ENCODE results near the gene ARHGEF3. TPM values are rescaled to one million over a fixed set of nuclear protein-coding genes. Genes with fewer than 3 reads are reported as not detected.
A peak's percentile ranks its signal among the peaks of the same experiment; 100 is the strongest.

ARHGEF3 gene
- total RNA-seq, 1 donor from 2014 or later = 12.1 TPM

DNA sequence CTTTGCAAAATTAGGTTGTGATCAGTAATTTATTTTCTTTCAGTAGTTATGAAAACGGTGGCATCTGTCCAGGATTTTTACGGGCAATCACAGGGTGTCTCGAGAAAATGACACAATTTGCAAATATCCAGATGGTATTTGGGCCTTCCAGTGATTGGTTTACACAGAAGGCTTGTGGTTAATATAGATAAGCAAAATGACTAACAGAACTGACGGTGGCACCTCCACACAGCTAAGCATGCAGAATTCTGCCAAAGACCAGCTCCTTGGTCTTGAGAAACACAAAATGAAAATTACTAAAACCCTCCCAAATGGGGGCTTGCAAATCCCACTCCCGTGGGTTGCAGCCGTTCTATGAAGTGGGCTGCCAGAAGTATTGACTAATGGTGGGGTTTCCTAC lies 5.5 kb downstream of the ARHGEF3 start:
- DNase-seq (ENCODE audit: low read depth) (peak; percentile 37), FAIRE-seq (no peak)
- H3K4me3 ChIP-seq (ENCODE audit: low read depth, low read length) = no peak overlapping the region
- TF ChIP-seq CTCF (IDR thresholded peaks at IDR 0.05; ENCODE audit: insufficient read depth, low read length, severe bottlenecking) = no peak
- H3K27me3 ChIP-seq (ENCODE audit: control insufficient read depth, insufficient read depth, low read length) = no peaks in the 10 kb centered on the region
- no peaks in the 10 kb centered on the region for H3K36me3 ChIP-seq (ENCODE audit: control insufficient read depth, insufficient read depth, low read length)

GRCh38 chr3:56795829-56796185 lies 5.9 kb downstream of the ARHGEF3 start:
- no peak for DNase-seq (ENCODE audit: low read depth)
- H3K4me3 ChIP-seq (ENCODE audit: low read depth, low read length) = no peak overlapping the region
- H3K36me3 ChIP-seq (ENCODE audit: control insufficient read depth, insufficient read depth, low read length) = no peaks in the 10 kb centered on the region
- no peaks in the 10 kb centered on the region for H3K27me3 ChIP-seq (ENCODE audit: control insufficient read depth, insufficient read depth, low read length)
- FAIRE-seq = no peak
- TF ChIP-seq CTCF (IDR thresholded peaks at IDR 0.05; ENCODE audit: insufficient read depth, low read length, severe bottlenecking) = no peak

GRCh38 chr3:56795097-56795828 lies 6.5 kb downstream of the ARHGEF3 start:
- DNase-seq (ENCODE audit: low read depth) (peak; percentile 58), FAIRE-seq (peak; percentile 47)
- H3K27me3 ChIP-seq (ENCODE audit: control insufficient read depth, insufficient read depth, low read length) = no peaks in the 10 kb centered on the region
- no peak for TF ChIP-seq CTCF (IDR thresholded peaks at IDR 0.05; ENCODE audit: insufficient read depth, low read length, severe bottlenecking)
- H3K4me3 ChIP-seq (ENCODE audit: low read depth, low read length) = no peak overlapping the region
- H3K36me3 ChIP-seq (ENCODE audit: control insufficient read depth, insufficient read depth, low read length) = no peaks in the 10 kb centered on the region

DNA sequence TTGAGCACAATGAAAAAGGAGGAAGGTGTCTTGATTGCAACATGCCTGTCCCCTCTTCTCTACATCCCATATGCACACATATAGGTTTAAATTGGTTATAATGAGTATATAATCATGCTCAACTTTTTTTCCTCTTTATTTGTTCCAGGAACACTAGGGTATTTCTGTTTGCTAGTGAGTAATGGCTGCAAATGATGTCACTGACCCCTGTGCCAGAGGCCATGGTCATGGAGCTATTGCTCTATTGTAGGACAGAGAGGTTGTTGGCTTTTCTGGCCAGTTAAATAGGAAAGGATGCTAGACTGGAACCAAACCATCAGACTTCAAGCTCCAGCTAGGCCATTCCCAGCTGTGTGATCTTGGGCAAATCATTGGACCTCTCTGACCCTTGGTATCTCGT lies 9.6 kb downstream of the ARHGEF3 start:
- no peak overlapping the region for H3K4me3 ChIP-seq (ENCODE audit: low read depth, low read length)
- TF ChIP-seq CTCF (IDR thresholded peaks at IDR 0.05; ENCODE audit: insufficient read depth, low read length, severe bottlenecking) = no peak
- no peaks in the 10 kb centered on the region for H3K36me3 ChIP-seq (ENCODE audit: control insufficient read depth, insufficient read depth, low read length)
- FAIRE-seq (no peak), DNase-seq (ENCODE audit: low read depth) (no peak)
- H3K27me3 ChIP-seq (ENCODE audit: control insufficient read depth, insufficient read depth, low read length) = no peaks in the 10 kb centered on the region

- H3K27me3 ChIP-seq (ENCODE audit: control insufficient read depth, insufficient read depth, low read length) = no peaks in the 10 kb centered on the region
- TF ChIP-seq CTCF (IDR thresholded peaks at IDR 0.05; ENCODE audit: insufficient read depth, low read length, severe bottlenecking) = no peak
- no peak overlapping the region for H3K4me3 ChIP-seq (ENCODE audit: low read depth, low read length)
- H3K36me3 ChIP-seq (ENCODE audit: control insufficient read depth, insufficient read depth, low read length) = no peaks in the 10 kb centered on the region
- DNase-seq (ENCODE audit: low read depth) = no peak
- FAIRE-seq = no peak
Measured at GRCh38 chr3:56790016-56790821, 11.5 kb downstream of the ARHGEF3 start.
